ES-I3 (cell line): ENCODE results near the gene PAF1.

Experiments used
- H3K36me3 ChIP-seq: 2 replicates; pipeline ENCODE4 v1.6.1; 2013; ENCODE audit warnings: mild to moderate bottlenecking, low read length, control low read depth, moderate library complexity; ENCODE audit not compliant: insufficient read depth
- H3K4me1 ChIP-seq: 2 replicates; pipeline ENCODE4 v1.6.1; 2013; ENCODE audit warnings: mild to moderate bottlenecking, control low read depth, low read length; ENCODE audit not compliant: insufficient read depth
- H3K9ac ChIP-seq: 2 replicates; pipeline ENCODE4 v1.6.1; 2013; ENCODE audit warnings: low read depth, mild to moderate bottlenecking, low read length, moderate library complexity
- H3K9me3 ChIP-seq: 2 replicates; pipeline ENCODE4 v1.6.1; 2013; ENCODE audit warnings: mild to moderate bottlenecking, low read length, moderate library complexity; ENCODE audit not compliant: control insufficient read depth, insufficient read depth

Gene PAF1

DNA sequence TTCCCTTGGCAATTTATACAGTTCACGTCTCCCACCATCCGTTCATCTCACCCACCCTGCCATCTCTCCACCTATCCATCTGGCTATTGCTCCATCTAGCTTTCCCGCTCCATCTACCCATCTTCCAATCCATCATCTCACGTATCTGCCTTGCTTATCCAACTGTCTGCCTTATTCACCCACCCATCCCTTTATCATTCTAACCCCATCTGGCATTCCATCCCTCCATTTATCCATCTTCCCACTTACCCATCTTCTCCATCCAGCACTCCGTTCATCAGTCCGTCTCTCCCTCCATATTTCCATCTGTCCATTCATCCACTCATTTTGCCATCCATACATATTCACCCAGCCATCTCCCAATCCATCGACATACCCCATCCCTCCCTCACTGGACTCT lies 34.8 kb upstream of the PAF1 start:
- H3K9ac ChIP-seq, result no peak overlapping the region
- H3K9me3 ChIP-seq, result no peaks in the 10 kb centered on the region

DNA sequence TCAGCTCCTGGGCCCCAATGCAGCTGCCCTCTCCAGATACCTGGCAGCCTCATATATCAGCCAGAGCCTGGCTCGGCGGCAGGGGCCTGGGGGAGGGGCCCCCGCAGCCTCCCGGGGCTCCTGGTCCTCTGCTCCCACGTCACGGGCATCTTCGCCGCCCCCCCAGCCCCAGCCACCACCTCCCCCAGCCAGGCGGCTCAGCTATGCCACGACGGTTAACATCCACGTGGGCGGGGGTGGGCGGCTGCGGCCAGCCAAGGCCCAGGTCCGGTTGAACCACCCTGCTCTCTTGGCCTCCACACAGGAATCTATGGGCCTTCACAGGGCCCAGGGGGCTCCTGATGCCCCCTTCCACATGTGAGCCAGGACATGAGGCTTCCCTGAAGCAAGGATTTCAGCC lies 34.0 kb upstream of the PAF1 start:
- Histone ChIP-seq H3K36me3 (peaks cover 12% of the 10 kb centered on the region), H3K9me3 (no peaks in the 10 kb centered on the region), H3K9ac (no peak overlapping the region), H3K4me1 (peaks cover 11% of the 10 kb centered on the region; the same call in 1 of the 2 replicates)

More for the DNA sequence above, 34.8 kb upstream of the PAF1 start:
- Histone ChIP-seq H3K4me1 (peaks cover 11% of the 10 kb centered on the region; the same call in 1 of the 2 replicates), H3K36me3 (peaks cover 5% of the 10 kb centered on the region)

DNA sequence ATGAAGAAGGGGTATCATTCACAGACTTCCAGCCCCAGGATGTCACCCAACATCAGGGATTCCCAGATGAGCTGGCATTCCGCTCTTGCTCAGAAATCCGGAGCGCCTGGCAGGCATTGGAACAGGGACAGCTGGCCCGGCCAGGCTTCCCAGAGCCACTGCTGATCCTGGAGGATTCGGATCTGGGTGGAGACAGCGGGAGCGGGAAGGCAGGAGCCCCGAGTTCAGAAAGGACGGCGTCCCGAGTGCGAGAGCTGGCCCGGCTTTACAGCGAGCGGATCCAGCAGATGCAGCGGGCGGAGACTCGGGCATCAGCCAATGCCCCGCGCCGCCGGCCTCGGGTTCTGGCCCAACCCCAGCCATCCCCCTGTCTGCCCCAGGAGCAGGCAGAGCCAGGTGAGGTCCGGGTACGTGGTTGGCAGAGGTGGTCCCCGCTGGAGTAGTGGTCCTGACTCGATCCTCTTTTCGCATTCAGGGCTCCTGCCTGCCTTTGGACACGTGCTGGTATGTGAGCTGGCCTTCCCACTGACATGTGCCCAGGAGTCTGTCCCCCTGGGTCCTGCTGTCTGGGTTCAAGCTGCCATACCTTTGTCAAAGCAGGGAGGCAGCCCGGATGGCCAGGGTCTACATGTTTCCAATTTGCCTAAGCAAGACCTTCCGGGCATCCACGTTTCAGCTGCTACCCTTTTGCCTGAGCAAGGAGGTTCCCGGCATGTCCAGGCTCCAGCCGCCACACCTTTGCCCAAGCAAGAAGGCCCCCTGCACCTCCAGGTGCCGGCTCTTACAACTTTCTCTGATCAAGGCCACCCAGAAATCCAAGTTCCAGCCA lies 32.6 kb upstream of the PAF1 start:
- Histone ChIP-seq H3K9ac (no peak overlapping the region), H3K9me3 (no peaks in the 10 kb centered on the region), H3K4me1 (peaks cover 4% of the 10 kb centered on the region; the same call in 1 of the 2 replicates), H3K36me3 (peaks cover 16% of the 10 kb centered on the region)

DNA sequence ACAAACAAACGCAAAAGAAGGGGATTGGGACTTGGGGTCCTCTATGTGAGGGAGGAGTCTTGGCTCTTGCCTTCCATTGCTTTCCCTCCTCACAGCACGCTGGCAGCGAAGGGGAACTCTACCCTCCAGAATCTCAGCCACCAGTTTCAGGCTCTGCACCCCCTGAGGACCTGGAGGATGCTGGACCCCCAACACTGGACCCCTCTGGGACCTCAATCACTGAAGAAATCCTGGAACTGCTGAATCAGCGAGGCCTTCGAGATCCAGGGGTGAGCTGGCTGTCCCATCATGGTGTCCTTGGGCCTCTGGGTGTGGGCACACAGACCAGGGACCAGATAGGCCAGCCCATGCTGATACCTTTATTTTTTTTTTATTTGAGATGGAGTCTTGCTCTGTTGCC lies 31.1 kb upstream of the PAF1 start:
- Histone ChIP-seq H3K36me3 (peaks cover 17% of the 10 kb centered on the region), H3K9me3 (no peaks in the 10 kb centered on the region), H3K4me1 (no peaks in the 10 kb centered on the region; the same call in 1 of the 2 replicates), H3K9ac (no peak overlapping the region)

DNA sequence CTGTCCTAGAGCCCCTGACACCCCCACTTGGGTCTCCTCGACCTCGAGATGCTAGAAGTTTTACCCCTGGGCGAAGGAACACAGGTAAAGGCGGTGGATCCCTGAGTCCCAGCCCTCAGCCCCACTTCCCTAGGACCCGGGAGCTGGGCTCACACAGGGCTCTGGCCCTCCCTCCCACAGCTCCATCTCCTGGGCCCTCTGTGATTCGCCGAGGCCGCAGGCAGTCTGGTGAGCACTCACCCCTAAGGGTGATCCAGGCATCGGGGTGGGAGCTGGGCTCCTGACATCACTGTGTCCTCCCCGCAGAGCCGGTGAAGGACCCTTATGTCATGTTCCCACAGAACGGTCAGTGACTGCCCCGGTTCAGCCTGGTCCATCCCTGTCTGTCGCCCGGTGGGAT lies 29.9 kb upstream of the PAF1 start:
- no peaks in the 10 kb centered on the region for H3K9me3 ChIP-seq
- no peak overlapping the region for H3K9ac ChIP-seq
- H3K36me3 ChIP-seq, result peaks cover 17% of the 10 kb centered on the region
- no peaks in the 10 kb centered on the region for H3K4me1 ChIP-seq

DNA sequence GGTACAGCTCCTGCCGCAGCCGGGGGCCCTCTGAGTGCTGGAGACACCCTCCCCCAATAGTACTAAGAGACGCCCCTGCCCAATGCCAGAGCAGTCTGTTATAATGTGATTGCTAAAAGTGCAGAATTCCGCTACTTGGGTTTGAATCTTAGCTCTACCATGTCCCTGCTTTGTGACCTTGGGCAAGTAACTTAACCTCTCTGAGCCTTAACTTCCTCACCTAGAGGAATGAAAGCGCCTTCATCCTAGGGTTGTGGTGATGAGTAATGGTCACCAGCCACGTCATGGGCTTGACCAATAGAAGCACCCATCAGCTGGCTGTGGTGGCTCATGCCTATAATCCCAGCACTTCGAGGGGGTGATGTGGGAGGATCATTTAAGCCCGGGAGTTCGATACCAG lies 28.1 kb upstream of the PAF1 start:
- peaks cover 17% of the 10 kb centered on the region for H3K36me3 ChIP-seq
- H3K4me1 ChIP-seq, result no peaks in the 10 kb centered on the region
- no peaks in the 10 kb centered on the region for H3K9me3 ChIP-seq
- H3K9ac ChIP-seq, result no peak overlapping the region

DNA sequence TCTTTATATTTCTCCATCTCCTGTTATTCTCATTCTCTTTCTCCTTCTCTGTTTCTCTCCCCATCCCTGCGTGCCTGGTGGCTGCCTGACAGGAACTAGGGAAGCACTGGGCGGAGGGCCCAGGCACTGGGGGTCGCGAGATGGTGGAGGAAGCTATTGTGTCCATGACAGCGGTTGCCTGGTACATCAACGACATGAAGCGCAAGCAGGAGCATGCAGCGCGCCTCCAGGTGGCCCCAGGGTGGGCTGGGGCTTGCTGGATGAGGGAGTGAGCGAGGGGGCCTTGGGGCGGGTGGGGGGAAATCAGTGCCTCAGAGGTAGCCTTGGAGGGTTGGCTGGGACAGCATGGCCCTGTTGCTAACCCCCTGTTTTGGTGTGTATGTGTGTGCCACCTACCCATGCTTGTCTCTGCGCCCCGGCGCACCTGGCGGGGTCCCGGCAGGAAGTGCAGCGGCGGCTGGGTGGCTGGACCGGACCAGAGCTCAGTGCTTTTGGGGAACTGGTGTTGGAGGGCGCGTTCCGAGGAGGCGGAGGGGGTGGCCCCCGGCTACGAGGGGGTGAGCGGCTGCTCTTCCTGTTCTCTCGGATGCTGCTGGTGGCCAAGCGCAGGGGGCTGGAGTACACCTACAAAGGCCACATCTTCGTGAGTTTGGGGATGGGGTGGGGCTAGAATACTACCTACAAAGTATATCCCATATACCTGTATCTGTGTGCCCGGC lies 26.7 kb upstream of the PAF1 start:
- peaks cover 17% of the 10 kb centered on the region for H3K36me3 ChIP-seq
- H3K9ac ChIP-seq, result no peak overlapping the region
- H3K4me1 ChIP-seq, result no peaks in the 10 kb centered on the region
- H3K9me3 ChIP-seq, result no peaks in the 10 kb centered on the region

DNA sequence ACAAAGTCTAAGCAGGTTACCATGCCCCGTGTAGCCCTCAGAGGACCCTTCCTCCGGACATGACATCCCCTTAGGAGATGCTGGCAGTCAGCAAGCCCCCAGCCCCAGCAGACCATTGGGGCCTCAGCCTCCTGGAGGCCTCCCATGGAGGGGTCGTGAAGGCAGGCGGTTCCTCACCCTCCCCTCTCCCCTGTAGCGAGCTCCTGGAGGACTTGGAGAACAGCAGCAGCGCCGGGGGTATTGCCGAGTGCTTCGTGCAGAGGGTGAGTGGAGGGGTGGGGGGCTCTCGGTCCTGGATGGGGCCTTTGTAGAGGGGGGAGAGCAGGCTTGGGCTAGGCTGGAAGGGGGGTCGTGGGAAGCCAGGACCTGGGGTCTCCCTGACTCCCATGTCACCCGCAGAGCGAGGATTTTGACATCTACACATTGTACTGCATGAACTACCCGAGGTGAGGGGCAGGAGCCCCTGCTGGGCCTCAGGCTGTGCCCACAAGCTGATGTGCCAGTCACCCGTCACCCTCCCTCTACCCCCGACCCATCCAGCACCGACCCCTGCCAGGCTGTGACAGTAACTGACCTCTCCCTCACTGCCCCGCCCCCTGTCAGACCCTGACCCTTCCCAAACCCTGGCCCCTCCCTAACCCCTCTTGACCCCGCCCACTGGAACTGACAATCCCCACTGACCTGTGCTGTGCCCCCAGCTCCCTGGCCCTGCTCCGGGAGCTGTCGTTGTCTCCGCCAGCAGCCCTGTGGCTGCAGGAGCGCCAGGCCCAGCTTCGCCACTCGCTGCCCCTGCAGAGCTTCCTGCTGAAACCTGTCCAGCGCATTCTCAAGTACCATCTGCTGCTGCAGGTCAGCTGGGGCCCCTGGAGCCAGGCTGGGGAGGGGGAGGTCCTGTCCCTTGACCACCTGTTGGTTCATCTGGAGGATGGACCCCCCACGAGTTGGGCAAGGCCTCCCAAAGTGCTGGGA lies 25.5 kb upstream of the PAF1 start:
- Histone ChIP-seq H3K9me3 (no peaks in the 10 kb centered on the region), H3K4me1 (peaks cover 2% of the 10 kb centered on the region), H3K36me3 (peaks cover 13% of the 10 kb centered on the region), H3K9ac (no peak overlapping the region)

DNA sequence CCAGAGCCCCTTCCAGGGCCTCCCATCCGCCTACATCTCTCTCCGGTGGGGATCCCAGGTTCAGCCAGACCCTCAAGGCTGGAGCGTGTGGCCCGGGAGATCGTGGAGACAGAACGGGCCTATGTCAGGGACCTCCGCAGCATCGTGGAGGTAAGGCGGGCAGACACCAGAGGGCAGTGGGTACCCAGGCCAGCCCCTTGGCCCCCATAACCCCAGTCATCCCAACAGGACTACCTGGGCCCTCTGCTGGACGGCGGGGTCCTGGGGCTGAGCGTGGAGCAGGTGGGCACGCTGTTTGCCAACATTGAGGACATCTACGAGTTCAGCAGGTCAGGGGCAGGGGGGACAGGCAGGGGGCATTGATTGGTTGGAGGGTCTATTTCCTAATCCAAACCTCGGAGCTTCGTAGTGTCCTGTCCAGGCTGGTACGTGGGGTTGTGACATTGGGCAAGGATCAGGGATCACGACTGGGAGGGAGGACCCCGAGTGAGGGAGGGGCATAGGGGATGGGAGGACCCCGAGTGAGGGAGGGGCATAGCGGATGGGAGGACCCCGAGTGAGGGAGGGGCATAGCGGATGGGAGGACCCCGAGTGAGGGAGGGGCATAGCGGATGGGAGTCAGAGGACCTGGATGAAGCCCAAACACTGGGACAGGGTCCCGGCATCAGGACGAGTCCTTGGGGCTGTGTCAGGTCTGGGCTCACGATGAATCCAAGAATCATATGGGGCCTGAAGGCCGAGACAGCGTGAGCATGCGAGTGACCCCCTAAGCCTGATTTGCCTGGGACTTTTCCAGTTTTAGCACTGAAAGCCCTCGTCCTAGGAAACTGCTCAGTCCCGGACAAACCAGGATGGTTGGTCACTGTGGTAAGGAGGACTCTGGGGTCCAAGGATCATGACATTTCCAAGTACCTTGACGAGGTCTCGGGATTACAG lies 24.5 kb upstream of the PAF1 start:
- no peaks in the 10 kb centered on the region for H3K9me3 ChIP-seq
- H3K36me3 ChIP-seq, result peaks cover 8% of the 10 kb centered on the region
- no peak overlapping the region for H3K9ac ChIP-seq
- peaks cover 13% of the 10 kb centered on the region for H3K4me1 ChIP-seq

DNA sequence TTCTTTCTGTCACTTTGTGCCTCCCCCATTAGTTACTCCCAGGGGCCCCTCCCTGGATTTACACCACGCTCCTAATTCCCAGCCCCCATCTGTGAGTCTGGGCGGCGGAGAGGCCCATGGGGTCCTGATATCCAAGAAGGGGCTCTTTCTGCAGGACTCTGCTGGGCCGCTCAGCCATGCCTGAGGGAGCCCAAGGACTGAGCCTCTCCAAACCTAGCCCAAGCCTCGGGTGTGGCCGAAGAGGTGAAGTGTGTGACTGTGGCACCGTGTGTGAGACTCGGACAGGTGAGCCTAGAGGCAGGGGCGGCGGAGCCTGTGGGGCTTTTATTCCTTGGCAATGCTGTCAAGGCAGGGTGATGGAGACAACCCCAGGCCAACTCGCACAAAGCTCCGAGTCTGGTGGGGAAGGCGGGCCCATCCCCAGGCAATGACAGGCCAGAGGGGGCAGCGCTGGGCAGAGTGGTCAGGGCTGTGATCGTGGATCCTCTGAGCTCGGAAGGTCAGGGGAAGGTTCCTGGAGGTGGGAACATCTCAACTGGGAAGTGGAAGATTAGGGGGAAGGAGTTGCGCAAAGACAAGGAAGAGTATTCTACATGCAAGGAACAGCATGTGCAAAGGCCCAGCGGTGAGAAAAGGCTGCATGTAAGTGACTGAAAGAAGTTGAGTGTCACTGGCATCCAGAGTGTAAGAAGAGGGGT lies 23.2 kb upstream of the PAF1 start:
- Histone ChIP-seq H3K9me3 (no peaks in the 10 kb centered on the region), H3K4me1 (peaks cover 13% of the 10 kb centered on the region), H3K36me3 (peaks cover 5% of the 10 kb centered on the region), H3K9ac (peak overlapping the region; percentile 96)

DNA sequence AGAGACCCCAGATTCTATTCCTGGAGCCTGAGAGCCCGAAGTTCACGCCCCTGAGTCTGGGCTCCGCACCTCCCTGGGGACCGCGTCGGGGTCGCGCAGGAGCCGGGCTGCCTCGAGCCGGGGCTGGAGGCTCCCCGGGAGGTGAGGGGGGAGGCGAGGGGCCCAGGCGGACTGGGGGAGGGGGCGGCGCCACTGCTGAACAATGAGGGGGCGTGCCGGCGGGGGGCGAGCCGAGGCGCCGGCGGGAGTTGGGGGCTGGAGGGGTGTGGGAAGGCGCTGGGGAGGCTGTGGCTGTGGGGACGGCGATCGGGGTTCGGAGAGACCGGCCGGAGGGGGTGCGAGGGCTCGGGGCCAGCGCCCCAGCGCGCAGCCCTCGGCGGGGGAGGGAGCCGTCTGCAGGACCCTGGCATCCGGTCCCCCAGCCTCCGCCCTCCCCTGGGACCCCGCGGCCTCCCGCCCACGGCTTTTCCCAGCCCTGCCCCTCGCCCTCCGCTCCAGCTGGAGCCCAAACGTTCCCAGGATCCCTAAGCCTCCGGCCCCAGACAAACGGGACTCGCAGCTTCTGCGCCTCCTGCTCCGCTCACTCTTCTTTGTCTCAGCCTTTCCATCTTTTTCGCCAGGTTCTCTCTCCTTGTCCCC lies 22.5 kb upstream of the PAF1 start:
- Histone ChIP-seq H3K9me3 (no peaks in the 10 kb centered on the region), H3K36me3 (peaks cover under 1% of the 10 kb centered on the region), H3K9ac (peak overlapping the region; percentile 96), H3K4me1 (peaks cover 15% of the 10 kb centered on the region)

DNA sequence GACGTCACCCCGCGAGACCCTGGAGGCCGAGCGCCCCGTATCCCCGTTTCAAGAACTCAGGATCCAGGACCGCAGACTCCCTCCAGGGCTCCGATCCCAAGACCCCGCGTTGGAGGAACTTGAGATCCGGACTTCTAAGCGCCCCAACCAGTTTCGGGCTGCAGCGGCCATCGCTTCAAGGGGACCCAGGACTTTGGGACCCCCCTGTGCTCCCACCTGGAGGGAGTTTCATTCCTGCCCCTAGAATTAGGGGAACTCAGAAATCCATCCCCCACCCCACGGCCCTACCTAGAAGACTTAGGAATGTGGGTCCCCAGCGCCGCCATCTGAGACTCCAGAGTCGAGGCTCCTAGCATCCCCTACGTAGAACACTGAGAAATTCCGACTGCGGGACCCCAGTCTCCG lies 22.0 kb upstream of the PAF1 start:
- Histone ChIP-seq H3K9ac (peak overlapping the region; percentile 96), H3K36me3 (no peaks in the 10 kb centered on the region; the same call in none of the 2 replicates), H3K9me3 (no peaks in the 10 kb centered on the region), H3K4me1 (peaks cover 15% of the 10 kb centered on the region)
